Activated naive CD4-positive, alpha-beta T cell treated with anti-CD3 and anti-CD28 coated beads for 36 hours (primary cell): Measurements from ENCODE around the gene RGS3. TPM values are rescaled to one million over a fixed set of nuclear protein-coding genes. Genes with fewer than 3 reads are reported as not detected.
A peak's percentile ranks its signal among the peaks of the same experiment; 100 is the strongest.

Experiments used
- CTCF ChIA-PET: fragments of 350-600 bp; sonication (Branson Sonifier 250); formaldehyde crosslinking; loops from one replicate; lab custom pipeline; 2021; ENCODE audit warnings: antibody characterized with exemption; lab: Charles Lee
- DNase-seq: peaks from one replicate; pipeline ENCODE4 v3.0.0-alpha.2; 2020
- H3K27ac Mint-ChIP-seq: one replicate; pipeline ENCODE4 v1.8.0; 2021; ENCODE audit warnings: mild to moderate bottlenecking, mixed read lengths
- H3K27me3 Mint-ChIP-seq: one replicate; pipeline ENCODE4 v1.8.0; 2021; ENCODE audit warnings: low read depth, mixed read lengths
- H3K36me3 Mint-ChIP-seq: one replicate; pipeline ENCODE4 v1.8.0; 2021; ENCODE audit warnings: low read depth, mixed read lengths
- H3K4me1 Mint-ChIP-seq: one replicate; pipeline ENCODE4 v1.8.0; 2021; ENCODE audit warnings: low read depth, mixed read lengths
- H3K4me3 Mint-ChIP-seq: one replicate; pipeline ENCODE4 v1.8.0; 2021; ENCODE audit warnings: mild to moderate bottlenecking, moderate library complexity, mixed read lengths
- H3K9me3 Mint-ChIP-seq: one replicate; pipeline ENCODE4 v1.8.0; 2021; ENCODE audit warnings: mixed read lengths
- intact Hi-C: fragments of 100-400 bp; cut with micrococcal nuclease; formaldehyde crosslinking; loops from one replicate; pipeline ENCODE4 v1.15.1; 2023
- total RNA-seq, 2 experiments: library from RNA; stranded (reverse); gene quantifications; one replicate each; pipeline ENCODE4 v1.2.3, GENCODE V29; 2021

RGS3 gene
- total RNA-seq, 2 experiments from 2014 or later: 11.9 to 12.6 TPM

GRCh38 chr9:113446323-113446740 lies 17.2 kb upstream of the RGS3 start:
- CTCF ChIA-PET: interaction anchor here (0.6 to 7.0 kb wide), 25 partner anchors 9 to 754 kb away, joined by 3 to 175 read pairs (median 5); partner anchors contain the start of genes CDC26 and PRPF4
- intact Hi-C loops: loop anchor here (1.0 to 2.0 kb wide), 7 partner anchors 66 to 212 kb away; no protein-coding TSS in a partner anchor
- Mint-ChIP-seq H3K4me3 (no peak overlapping the region), H3K27me3 (no peaks in the 10 kb centered on the region), H3K36me3 (no peaks in the 10 kb centered on the region), H3K9me3 (no peaks in the 10 kb centered on the region), H3K27ac (no peak overlapping the region), H3K4me1 (no peaks in the 10 kb centered on the region)
- peak; percentile 22 for DNase-seq

- CTCF ChIA-PET: interaction anchor here (7.0 kb wide), 1 partner anchor 207 kb away, joined by 175 read pairs; no protein-coding TSS in a partner anchor
- H3K36me3 Mint-ChIP-seq: no peaks in the 10 kb centered on the region
- no peaks in the 10 kb centered on the region for H3K27me3 Mint-ChIP-seq
These were observed 14.2 kb upstream of the RGS3 start for GRCh38 chr9:113449376-113449775.

GRCh38 chr9:113452113-113452605 lies 11.4 kb upstream of the RGS3 start:
- no peak overlapping the region for H3K4me3 Mint-ChIP-seq
- intact Hi-C loops: no loop called here
- peaks cover 4% of the 10 kb centered on the region for H3K4me1 Mint-ChIP-seq
- DNase-seq: no peak
- H3K9me3 Mint-ChIP-seq: no peaks in the 10 kb centered on the region
- CTCF ChIA-PET: interaction anchor here (0.7 to 2.1 kb wide), 6 partner anchors 65 to 231 kb away, joined by 3 to 6 read pairs (median 4); no protein-coding TSS in a partner anchor
- H3K27ac Mint-ChIP-seq: no peak overlapping the region
- H3K27me3 Mint-ChIP-seq: no peaks in the 10 kb centered on the region
- no peaks in the 10 kb centered on the region for H3K36me3 Mint-ChIP-seq

More at GRCh38 chr9:113449376-113449775, 14.2 kb upstream of the RGS3 start:
- Mint-ChIP-seq H3K9me3 (no peaks in the 10 kb centered on the region), H3K4me3 (no peak overlapping the region), H3K4me1 (no peaks in the 10 kb centered on the region), H3K27ac (no peak overlapping the region)
- intact Hi-C loops: no loop called here
- no peak for DNase-seq

- H3K4me3 Mint-ChIP-seq: no peak overlapping the region
- CTCF ChIA-PET: interaction anchor here (0.7 to 2.5 kb wide), 11 partner anchors 9 to 330 kb away, joined by 3 to 20 read pairs (median 4); partner anchors contain the start of gene ALAD
- H3K9me3 Mint-ChIP-seq: no peaks in the 10 kb centered on the region
- no peak overlapping the region for H3K27ac Mint-ChIP-seq
- intact Hi-C loops: loop anchor here (2.0 kb wide), 2 partner anchors 64 to 128 kb away; no protein-coding TSS in a partner anchor
- no peaks in the 10 kb centered on the region for H3K27me3 Mint-ChIP-seq
- peak; percentile 31 for DNase-seq
- H3K36me3 Mint-ChIP-seq: no peaks in the 10 kb centered on the region
- H3K4me1 Mint-ChIP-seq: peaks cover 4% of the 10 kb centered on the region
These were observed 8.4 kb upstream of the RGS3 start for GRCh38 chr9:113454914-113455761.

GRCh38 chr9:113456235-113456634 lies 7.3 kb upstream of the RGS3 start:
- no peaks in the 10 kb centered on the region for H3K36me3 Mint-ChIP-seq
- intact Hi-C loops: no loop called here
- H3K27ac Mint-ChIP-seq: no peak overlapping the region
- H3K4me3 Mint-ChIP-seq: no peak overlapping the region
- CTCF ChIA-PET: interaction anchor here (1.1 kb wide), 1 partner anchor 135 kb away, joined by 3 read pairs; no protein-coding TSS in a partner anchor
- no peaks in the 10 kb centered on the region for H3K27me3 Mint-ChIP-seq
- H3K4me1 Mint-ChIP-seq: peaks cover 4% of the 10 kb centered on the region
- no peaks in the 10 kb centered on the region for H3K9me3 Mint-ChIP-seq
- no peak for DNase-seq

GRCh38 chr9:113461285-113461684 lies 2.2 kb upstream of the RGS3 start:
- intact Hi-C loops: no loop called here
- no peak for DNase-seq
- Mint-ChIP-seq H3K4me1 (peaks cover 2% of the 10 kb centered on the region), H3K9me3 (no peaks in the 10 kb centered on the region), H3K27me3 (no peaks in the 10 kb centered on the region), H3K36me3 (no peaks in the 10 kb centered on the region), H3K4me3 (no peak overlapping the region), H3K27ac (no peak overlapping the region)
- CTCF ChIA-PET: no interaction called here

GRCh38 chr9:113461943-113462342 lies 1.6 kb upstream of the RGS3 start:
- CTCF ChIA-PET: no interaction called here
- peaks cover 2% of the 10 kb centered on the region for H3K4me1 Mint-ChIP-seq
- no peaks in the 10 kb centered on the region for H3K9me3 Mint-ChIP-seq
- H3K27ac Mint-ChIP-seq: no peak overlapping the region
- H3K4me3 Mint-ChIP-seq: no peak overlapping the region
- DNase-seq: no peak
- no peaks in the 10 kb centered on the region for H3K36me3 Mint-ChIP-seq
- intact Hi-C loops: no loop called here
- no peaks in the 10 kb centered on the region for H3K27me3 Mint-ChIP-seq

GRCh38 chr9:113462781-113463286 lies 693 bp upstream of the RGS3 start:
- H3K4me1 Mint-ChIP-seq: peaks cover 2% of the 10 kb centered on the region
- H3K27ac Mint-ChIP-seq: no peak overlapping the region
- H3K27me3 Mint-ChIP-seq: no peaks in the 10 kb centered on the region
- DNase-seq: no peak
- intact Hi-C loops: no loop called here
- CTCF ChIA-PET: interaction anchor here (1.0 kb wide), 1 partner anchor 192 kb away, joined by 3 read pairs; no protein-coding TSS in a partner anchor
- no peaks in the 10 kb centered on the region for H3K9me3 Mint-ChIP-seq
- H3K36me3 Mint-ChIP-seq: no peaks in the 10 kb centered on the region
- H3K4me3 Mint-ChIP-seq: no peak overlapping the region

GRCh38 chr9:113464286-113464660 lies 746 bp downstream of the RGS3 start:
- no peaks in the 10 kb centered on the region for H3K36me3 Mint-ChIP-seq
- CTCF ChIA-PET: interaction anchor here (0.7 kb wide), 2 partner anchors 126 to 191 kb away, joined by 3 read pairs; no protein-coding TSS in a partner anchor
- no peaks in the 10 kb centered on the region for H3K27me3 Mint-ChIP-seq
- no peaks in the 10 kb centered on the region for H3K9me3 Mint-ChIP-seq
- DNase-seq: no peak
- H3K4me1 Mint-ChIP-seq: peaks cover 2% of the 10 kb centered on the region
- intact Hi-C loops: no loop called here
- H3K27ac Mint-ChIP-seq: no peak overlapping the region
- no peak overlapping the region for H3K4me3 Mint-ChIP-seq

GRCh38 chr9:113465599-113466140 lies 2.1 kb downstream of the RGS3 start:
- H3K9me3 Mint-ChIP-seq: no peaks in the 10 kb centered on the region

GRCh38 chr9:113467183-113467582 lies 3.7 kb downstream of the RGS3 start:
- no peaks in the 10 kb centered on the region for H3K27me3 Mint-ChIP-seq
- intact Hi-C loops: no loop called here
- H3K4me3 Mint-ChIP-seq: no peak overlapping the region
- no peaks in the 10 kb centered on the region for H3K36me3 Mint-ChIP-seq
- H3K9me3 Mint-ChIP-seq: no peaks in the 10 kb centered on the region
- CTCF ChIA-PET: interaction anchor here (0.8 kb wide), 1 partner anchor 188 kb away, joined by 3 read pairs; no protein-coding TSS in a partner anchor
- peaks cover 2% of the 10 kb centered on the region for H3K4me1 Mint-ChIP-seq
- no peak overlapping the region for H3K27ac Mint-ChIP-seq
- DNase-seq: no peak

More at GRCh38 chr9:113465599-113466140, 2.1 kb downstream of the RGS3 start:
- DNase-seq: no peak
- Mint-ChIP-seq H3K27me3 (no peaks in the 10 kb centered on the region), H3K27ac (no peak overlapping the region), H3K36me3 (no peaks in the 10 kb centered on the region), H3K4me1 (peaks cover 2% of the 10 kb centered on the region), H3K4me3 (no peak overlapping the region)
- intact Hi-C loops: no loop called here
- CTCF ChIA-PET: interaction anchor here (0.8 kb wide), 1 partner anchor 190 kb away, joined by 3 read pairs; no protein-coding TSS in a partner anchor
